Measurements from ENCODE around the gene NTPCR. TPM values are rescaled to one million over a fixed set of nuclear protein-coding genes. Genes with fewer than 3 reads are reported as not detected.

The NTPCR gene
- total RNA-seq, 1 donor from 2014 or later = 54.5 TPM

GRCh38 chr1:232982238-232982944, 32.0 kb downstream of the NTPCR start:
- H3K4me3 Mint-ChIP-seq (ENCODE audit: unreplicated experiment) = no peak overlapping the region

DNA sequence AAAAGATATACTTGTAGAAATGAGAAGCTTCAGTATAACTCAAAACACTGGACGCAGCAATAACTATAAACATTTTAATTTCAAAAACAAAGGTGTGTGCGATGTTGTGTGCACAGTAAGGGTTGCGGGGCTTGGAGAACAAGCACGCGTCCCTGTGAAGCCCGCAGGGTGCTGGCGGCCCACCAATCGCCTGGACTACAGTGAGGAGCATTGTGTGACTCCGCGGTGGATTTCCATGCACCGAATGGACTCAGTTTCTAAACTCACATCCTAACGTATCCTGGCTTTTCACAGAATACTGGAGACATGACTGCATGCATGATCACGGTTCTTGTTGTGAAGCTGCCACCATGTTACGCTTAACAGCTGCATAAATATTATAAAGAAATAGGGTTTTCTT, 33.0 kb downstream of the NTPCR start:
- DNase-seq (ENCODE audit: low read depth) (no peak), FAIRE-seq (no peak)
- H3K4me2 ChIP-seq (ENCODE audit: low read length) = no peak overlapping the region
- no peak overlapping the region for H3K9ac ChIP-seq (ENCODE audit: low read length)
- peaks cover 10% of the 10 kb centered on the region for H3K36me3 Mint-ChIP-seq (ENCODE audit: low read depth, unreplicated experiment)
- no peaks in the 10 kb centered on the region for H3K9me3 Mint-ChIP-seq (ENCODE audit: unreplicated experiment)
- no peak overlapping the region for H3K27ac Mint-ChIP-seq (ENCODE audit: unreplicated experiment)
- H2AFZ ChIP-seq (ENCODE audit: low read depth, low read length) = no peak overlapping the region
- H3K27me3 Mint-ChIP-seq (ENCODE audit: low read depth, unreplicated experiment) = no peaks in the 10 kb centered on the region
- no peaks in the 10 kb centered on the region for H3K9me3 ChIP-seq (ENCODE audit: insufficient read depth, low read depth, low read length)
- no peaks in the 10 kb centered on the region for H4K20me1 ChIP-seq (ENCODE audit: insufficient read depth, low read length)
- H3K4me1 Mint-ChIP-seq (ENCODE audit: low read depth, unreplicated experiment) = peaks cover 14% of the 10 kb centered on the region
- no peaks in the 10 kb centered on the region for H3K79me2 ChIP-seq (ENCODE audit: insufficient read depth, low read length)
- no peaks in the 10 kb centered on the region for H3K27me3 ChIP-seq (ENCODE audit: insufficient read depth, low read length)
- H3K4me3 Mint-ChIP-seq (ENCODE audit: unreplicated experiment) = no peak overlapping the region
- H3K4me1 ChIP-seq (ENCODE audit: insufficient read depth, low read length) = peaks cover 22% of the 10 kb centered on the region
- no peak overlapping the region for H3K4me3 ChIP-seq (ENCODE audit: insufficient read depth, low read depth, low read length)
- no peak overlapping the region for H3K27ac ChIP-seq (ENCODE audit: low read depth, low read length)
- no peak for TF ChIP-seq EZH2 (IDR thresholded peaks at IDR 0.05; ENCODE audit: insufficient read depth, low read length)
- TF ChIP-seq, protein P1, sequence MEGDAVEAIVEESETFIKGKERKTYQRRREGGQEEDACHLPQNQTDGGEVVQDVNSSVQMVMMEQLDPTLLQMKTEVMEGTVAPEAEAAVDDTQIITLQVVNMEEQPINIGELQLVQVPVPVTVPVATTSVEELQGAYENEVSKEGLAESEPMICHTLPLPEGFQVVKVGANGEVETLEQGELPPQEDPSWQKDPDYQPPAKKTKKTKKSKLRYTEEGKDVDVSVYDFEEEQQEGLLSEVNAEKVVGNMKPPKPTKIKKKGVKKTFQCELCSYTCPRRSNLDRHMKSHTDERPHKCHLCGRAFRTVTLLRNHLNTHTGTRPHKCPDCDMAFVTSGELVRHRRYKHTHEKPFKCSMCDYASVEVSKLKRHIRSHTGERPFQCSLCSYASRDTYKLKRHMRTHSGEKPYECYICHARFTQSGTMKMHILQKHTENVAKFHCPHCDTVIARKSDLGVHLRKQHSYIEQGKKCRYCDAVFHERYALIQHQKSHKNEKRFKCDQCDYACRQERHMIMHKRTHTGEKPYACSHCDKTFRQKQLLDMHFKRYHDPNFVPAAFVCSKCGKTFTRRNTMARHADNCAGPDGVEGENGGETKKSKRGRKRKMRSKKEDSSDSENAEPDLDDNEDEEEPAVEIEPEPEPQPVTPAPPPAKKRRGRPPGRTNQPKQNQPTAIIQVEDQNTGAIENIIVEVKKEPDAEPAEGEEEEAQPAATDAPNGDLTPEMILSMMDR (IDR thresholded peaks at IDR 0.05; ENCODE audit: insufficient read depth, low read depth, low read length) = no peak
- H3K36me3 ChIP-seq (ENCODE audit: insufficient read depth, low read length) = peaks cover 6% of the 10 kb centered on the region

More at GRCh38 chr1:232982238-232982944, 32.0 kb downstream of the NTPCR start:
- Histone ChIP-seq H3K79me2 (ENCODE audit: insufficient read depth, low read length) (no peaks in the 10 kb centered on the region), H3K4me2 (ENCODE audit: low read length) (no peak overlapping the region), H3K36me3 (ENCODE audit: insufficient read depth, low read length) (peaks cover 6% of the 10 kb centered on the region), H3K4me3 (ENCODE audit: insufficient read depth, low read depth, low read length) (no peak overlapping the region), H3K4me1 (ENCODE audit: insufficient read depth, low read length) (peaks cover 14% of the 10 kb centered on the region), H4K20me1 (ENCODE audit: insufficient read depth, low read length) (no peaks in the 10 kb centered on the region), H3K9ac (ENCODE audit: low read length) (no peak overlapping the region), H3K27ac (ENCODE audit: low read depth, low read length) (peak overlapping the region; percentile 49), H3K27me3 (ENCODE audit: insufficient read depth, low read length) (no peaks in the 10 kb centered on the region), H3K9me3 (ENCODE audit: insufficient read depth, low read depth, low read length) (no peaks in the 10 kb centered on the region), H2AFZ (ENCODE audit: low read depth, low read length) (no peak overlapping the region)
- Mint-ChIP-seq H3K9me3 (ENCODE audit: unreplicated experiment) (no peaks in the 10 kb centered on the region), H3K27ac (ENCODE audit: unreplicated experiment) (no peak overlapping the region), H3K36me3 (ENCODE audit: low read depth, unreplicated experiment) (peaks cover 14% of the 10 kb centered on the region), H3K27me3 (ENCODE audit: low read depth, unreplicated experiment) (no peaks in the 10 kb centered on the region), H3K4me1 (ENCODE audit: low read depth, unreplicated experiment) (peaks cover 14% of the 10 kb centered on the region)
- TF ChIP-seq, protein P1 (IDR thresholded peaks at IDR 0.05; ENCODE audit: insufficient read depth, low read depth, low read length) = no peak
- TF ChIP-seq EZH2 (IDR thresholded peaks at IDR 0.05; ENCODE audit: insufficient read depth, low read length) = no peak
- FAIRE-seq (no peak), DNase-seq (ENCODE audit: low read depth) (peak; percentile 73)
